Medulla oblongata (tissue), 1 donor: ENCODE results near the gene THBS2.

Experiments used
- DNase-seq: peaks from one replicate; pipeline ENCODE4 v3.0.0-alpha.2; 2015; ENCODE audit errors: extremely low spot score

Gene THBS2

DNA sequence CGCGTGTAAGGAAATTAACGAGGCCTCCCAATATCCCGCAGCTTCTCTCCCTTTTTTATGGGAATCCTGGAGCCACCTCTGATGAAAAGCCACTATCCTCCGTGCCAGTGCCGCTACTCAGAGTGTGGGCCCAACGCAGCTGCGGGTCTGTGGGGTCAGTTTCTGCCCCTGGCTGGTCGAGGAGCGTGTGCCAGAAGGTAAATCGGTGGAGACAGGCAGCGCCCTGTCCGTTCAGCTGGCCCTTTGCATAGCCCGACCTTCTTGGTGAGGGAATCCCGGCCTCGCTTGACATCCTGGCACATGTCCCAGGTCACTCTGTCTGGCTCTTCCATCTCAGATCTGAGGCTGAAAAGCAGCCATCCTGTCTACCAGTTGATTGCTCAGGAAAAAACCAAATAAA, 4.6 kb downstream of the THBS2 start:
- DNase-seq = no peak

DNA sequence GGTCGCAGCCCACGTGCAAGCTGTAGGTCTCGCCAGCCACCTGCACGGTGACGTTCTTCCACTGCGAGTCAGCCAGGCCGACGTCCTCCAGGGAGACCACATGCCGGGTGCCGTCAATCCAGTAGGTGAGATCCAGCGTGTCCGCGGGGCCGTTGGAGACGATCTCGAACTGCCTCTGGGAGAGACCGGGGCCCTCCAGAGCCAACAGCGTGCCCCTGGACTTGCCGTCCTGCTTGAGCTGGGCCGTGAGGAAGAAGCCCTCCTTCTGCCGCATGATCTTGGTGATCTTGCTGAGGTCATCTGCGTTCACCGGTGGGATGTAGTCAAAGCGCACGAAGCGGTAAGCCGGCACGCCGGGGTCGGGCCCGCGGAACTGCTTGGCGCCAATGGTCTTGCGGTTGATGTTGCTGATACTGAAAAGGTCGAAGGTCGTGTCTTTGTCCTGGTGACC, 5.1 kb downstream of the THBS2 start:
- DNase-seq = no peak

DNA sequence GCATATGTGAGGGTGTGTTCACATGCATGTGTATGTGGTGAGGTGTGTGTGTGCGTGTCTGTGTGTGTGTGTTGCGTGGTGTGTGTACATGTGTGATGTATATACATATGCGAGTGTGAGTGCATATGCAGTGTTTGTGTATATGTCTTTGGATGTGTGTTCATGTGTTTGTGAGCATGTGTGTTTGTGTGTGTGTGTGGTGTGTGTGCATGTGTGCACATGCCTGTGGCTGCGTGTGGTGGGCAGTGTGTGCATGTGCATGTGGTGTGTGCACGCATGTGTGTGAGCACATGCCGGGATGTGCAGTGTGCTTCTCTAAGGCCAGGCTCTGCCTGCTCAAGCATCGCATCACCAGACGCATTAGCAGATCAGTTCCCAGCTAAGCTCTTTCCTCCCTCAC, 5.7 kb downstream of the THBS2 start:
- no peak for DNase-seq

DNA sequence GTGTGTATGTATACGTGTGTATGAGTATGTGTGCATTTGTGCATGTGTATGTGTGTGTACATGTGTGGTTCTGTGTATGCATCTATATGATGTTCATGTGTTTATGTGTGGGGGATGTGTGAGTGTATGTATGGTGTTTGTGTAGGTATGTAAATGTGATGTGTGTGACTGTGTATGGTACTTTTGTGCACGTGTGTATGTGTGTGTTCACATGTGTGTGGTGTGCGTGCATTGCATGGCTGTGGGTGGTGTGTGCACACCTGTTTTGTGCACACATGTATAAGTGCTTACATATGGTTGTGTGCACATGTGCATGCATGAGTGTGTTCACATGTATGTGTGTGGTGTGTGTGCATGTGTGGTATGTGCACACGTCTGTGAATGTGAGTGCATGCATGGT, 6.2 kb downstream of the THBS2 start:
- no peak for DNase-seq

DNA sequence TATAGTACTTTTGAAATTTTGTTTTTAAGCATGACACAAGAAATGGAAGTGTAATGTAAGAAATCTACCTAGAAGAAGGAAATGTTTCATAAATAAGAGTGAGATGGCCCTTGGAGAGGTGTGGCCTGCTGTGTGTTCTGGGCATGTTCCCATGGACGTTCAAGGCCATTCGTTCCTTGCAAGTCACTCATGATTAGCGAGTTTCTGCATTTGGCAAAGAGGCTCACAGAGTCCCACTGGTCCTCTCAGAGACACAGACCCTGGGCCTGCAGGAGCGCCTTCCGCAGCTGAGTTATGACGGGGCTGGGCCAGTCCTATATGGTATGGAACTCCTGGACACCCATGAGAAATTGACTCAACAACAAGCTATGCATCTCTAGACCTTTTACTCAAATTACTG, 7.2 kb downstream of the THBS2 start:
- no peak for DNase-seq

DNA sequence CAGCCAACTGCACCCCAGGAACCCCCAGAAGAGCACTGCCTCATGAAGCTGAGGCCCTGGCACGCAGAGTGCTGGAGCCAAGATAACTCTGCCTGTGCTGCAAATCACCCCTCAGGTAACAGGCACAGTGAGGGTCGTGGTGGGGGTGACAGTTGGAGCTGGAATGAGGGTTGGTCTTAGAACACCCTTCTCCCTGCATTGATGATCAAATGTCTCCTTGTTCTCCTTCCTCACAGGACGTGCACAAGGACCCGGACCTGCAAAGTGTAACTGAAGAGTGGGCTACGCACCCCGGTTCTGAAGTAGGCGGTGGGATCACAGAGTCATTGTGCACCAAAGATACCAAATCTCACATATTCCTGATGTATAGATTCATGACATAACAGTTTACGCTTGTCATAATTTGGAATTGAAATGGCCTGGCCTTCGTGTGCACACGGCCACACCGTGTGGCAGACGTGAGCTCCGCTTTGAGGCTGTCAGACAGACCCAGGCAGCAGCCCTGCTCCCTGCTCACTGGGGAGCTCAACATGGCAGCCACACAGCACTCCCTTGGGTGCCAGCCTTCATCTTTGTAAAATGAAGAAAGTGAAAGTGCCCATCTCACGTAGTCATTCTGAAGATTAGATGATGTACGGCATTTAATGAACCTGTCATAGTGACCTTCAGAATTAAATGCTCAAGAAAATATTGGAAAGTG, 8.8 kb downstream of the THBS2 start:
- no peak for DNase-seq

DNA sequence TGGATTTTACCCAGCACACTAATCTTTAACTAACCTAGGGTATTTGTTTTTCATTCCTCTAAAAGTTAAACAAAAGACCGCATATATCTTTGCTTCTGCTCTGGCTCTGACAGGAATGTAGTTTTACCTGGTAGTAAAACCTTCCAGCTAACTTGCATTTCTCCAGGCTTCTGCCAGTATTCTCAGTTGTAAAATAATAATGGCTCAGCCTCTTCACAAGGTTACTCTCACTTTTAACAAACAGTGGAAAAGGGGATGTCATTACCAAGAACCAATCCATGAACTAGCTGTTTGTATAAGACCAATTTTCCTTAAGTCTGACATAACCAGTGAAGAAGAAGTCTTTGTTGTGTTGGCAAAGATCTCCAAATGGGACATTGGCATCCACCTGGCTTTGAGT, 10.0 kb downstream of the THBS2 start:
- DNase-seq = no peak

DNA sequence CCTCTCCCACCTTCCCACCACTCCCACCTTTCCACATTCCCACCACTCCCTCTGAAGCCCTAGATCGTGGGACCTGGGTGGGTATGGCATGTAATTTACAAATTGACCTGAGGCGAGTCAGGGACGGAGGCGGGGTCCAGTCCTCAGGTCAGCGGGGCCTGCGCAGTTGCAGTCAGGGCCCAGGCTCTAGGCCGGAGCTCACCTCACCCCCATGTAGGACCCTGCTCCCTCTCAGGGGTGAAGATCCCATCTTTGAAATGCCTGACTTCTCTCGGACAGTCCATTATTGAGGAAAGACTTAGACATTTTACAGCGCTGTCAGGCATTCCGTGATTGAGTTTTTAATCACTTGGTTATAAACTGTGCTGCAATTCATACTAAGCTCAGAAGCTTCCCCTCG, 10.5 kb downstream of the THBS2 start:
- no peak for DNase-seq

DNA sequence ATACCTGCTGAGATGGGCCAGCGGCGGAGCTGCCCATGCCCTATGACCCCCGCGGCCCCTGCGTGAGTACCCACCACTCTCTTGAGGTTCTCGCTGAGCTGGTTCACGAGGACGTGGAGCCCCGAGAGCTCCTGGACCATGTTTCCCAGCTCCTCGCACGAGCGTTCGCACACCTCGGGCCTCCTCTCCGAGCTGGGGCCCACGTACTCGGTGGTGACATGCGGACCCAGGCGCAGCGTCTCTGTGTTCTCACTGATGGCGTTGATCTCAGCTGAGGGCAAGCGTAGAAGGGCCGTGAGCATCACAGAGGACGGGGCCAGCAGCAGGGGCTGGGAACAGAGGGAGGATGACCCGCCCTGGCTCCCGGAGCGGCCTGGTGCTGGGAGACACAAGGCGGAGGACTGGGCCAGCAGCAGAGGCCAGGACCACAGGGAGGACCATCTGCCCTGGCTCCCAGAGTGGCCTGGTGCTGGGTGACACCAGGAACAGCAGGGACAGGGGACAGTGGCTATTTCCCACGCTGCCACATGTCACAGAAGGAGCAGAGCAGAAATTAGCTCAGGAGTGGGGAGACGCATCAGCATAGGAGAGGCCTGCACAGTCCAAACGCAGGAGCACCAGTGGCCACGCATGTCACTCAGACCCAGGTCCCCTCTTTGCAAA, 11.8 kb downstream of the THBS2 start:
- no peak for DNase-seq

DNA sequence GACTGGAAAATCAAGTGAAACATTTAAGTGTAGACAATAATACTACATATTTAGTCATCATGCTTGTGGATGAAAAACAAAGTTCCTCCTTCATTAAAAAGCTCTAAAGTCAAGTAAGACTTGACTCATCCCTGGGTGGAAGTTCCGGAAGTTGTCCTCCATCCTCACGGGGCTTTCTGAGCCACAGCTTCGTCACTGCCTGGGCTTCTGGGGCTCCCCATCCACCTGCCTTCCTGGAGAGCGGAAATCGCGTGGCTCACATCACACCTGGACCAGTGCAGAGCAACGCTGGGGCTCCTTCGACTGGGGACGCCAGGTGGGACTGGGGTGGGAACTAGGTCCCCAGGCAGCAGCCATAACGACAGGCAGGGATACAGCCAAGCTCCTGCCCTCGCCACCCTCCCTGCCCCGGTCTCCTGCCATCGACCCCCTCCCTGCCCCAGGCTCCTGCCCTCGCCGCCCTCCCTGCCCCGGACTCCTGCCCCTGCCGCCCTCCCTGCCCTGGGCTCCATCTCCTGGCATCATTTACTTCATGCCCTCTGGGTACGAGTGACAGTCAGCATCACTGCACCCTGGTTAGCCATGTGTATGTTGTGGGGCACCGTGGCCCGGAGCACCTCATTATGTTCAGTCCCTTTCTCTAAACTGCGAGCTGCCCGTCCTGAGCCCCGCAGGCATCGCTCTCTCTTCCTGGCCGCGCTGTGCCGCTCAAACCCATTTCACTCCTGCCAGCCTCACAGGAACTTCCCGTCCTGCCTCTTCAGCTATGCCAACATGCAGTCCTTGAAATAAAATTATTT, 12.9 kb downstream of the THBS2 start:
- DNase-seq = no peak

DNA sequence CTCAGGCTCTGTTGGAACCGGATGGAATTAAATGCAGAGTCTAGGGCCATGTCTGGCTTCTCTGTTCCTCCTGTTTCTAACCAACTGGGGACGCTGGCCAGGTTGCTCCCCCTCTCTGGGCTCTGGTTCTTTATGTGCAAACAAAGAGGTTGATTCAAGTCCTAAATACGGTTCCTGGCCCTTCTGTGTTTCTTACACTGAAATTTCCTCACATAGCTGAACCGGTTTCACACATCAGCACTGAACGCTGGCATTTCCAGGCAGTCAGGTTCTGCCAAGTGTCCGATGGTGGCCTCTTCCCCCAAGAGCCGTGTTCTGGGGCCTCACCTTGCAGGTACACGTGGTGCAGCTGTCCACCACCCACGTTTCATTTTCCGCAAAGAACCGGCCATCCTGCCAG, 13.5 kb downstream of the THBS2 start:
- DNase-seq = peak; percentile 79

DNA sequence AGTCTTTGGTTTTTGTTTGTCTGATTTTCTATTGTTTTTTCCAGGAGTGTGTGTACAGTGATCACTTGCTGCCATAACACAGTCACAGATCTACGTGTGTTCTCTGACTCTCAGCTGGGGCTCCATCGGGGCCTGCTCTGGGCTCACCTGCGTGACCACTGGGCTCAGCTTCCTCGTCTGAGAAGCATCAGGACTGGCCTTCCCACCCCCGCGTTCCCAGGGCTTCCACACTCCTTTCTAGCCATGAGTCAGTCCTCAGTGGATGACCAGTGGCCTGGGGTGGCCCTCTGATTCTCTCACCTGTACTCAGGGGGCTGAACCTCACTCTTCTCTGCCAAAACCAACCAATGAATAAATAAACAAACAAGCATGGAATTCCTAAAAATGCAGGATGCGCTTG, 14.5 kb downstream of the THBS2 start:
- DNase-seq = no peak

DNA sequence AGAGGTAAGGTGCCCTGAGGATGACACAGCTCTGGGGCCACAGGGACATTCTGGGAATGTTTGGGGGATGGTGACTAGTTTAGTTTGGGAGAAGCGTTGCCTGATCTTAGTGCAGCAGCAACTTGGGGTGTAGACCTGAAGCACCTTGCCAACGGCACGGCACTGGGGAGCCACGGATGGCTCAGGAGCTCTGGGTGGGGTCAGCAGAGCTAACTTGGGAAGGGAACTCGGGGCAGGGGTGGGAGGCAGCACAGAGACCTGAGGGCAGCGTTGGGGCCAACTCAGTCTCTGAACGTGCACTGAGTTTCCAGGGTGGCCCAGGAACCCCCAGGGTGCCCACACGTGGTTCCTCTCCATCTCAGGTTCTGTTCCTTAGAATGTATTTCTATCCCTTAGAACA, 14.9 kb downstream of the THBS2 start:
- no peak for DNase-seq

DNA sequence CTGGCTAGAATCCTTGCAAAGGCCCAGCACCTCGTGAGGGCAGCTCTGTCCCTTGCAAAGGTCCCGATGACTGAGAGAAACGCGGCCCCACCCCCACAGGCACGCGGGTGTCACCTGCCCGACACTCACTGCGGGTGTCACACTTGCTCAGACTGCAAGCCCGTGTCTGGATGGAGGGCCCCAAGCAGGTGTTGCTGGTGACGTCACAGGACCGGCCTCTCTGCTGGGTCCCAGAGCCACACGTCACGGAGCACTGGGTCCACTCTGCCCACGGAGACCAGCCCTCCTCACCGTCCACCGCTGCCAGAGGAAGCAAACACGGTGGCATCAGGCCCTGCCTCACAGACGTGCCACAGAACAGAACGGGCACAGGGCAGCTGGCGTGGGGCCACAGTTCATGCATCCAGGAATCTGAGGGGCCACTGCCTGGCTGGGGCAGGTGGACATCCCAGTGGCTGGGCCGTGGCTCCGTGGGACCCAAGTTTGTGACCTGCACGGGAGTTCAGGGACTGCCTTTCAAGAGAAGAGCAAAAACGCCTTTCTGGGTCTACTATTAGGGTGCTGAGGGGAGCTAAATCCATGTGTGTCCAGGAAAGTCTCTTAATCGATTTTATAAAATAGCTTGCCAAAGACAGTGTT, 16.0 kb downstream of the THBS2 start:
- DNase-seq = no peak

DNA sequence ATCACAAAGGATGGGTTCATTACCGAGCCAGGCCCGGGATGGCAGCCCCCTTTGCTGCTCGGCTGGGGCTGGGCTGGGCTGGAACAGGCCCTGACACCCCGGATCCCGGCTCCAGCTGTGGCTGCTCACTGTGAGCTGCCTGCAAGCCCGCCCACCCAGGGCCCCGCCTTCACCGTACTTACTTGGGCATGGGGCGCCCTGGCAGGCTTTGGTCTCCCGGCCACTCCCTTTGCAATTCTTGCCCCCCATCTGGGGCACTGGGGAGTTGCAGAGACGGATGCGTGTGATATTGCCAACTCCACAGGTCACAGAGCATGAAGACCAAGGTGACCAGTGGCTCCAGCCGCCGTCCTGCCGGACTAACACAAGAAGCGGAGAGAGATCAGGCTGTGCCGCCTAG, 16.7 kb downstream of the THBS2 start:
- DNase-seq = no peak

DNA sequence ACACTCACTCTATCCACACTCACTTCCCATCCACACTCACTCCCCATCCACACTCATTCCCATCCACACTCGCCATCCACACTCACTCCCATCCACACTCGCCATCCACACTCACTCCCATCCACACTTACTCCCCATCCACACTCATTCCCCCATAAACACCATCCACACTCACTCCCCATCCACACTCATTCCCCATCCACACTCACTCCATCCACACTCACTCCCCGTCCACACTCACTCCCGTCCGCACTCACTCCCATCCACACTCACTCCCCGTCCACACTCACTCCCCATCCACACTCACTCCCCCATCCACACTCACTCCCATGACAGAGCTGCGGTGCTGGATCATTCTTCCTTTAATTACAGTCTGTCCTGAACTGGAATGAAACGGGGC, 17.1 kb downstream of the THBS2 start:
- no peak for DNase-seq

DNA sequence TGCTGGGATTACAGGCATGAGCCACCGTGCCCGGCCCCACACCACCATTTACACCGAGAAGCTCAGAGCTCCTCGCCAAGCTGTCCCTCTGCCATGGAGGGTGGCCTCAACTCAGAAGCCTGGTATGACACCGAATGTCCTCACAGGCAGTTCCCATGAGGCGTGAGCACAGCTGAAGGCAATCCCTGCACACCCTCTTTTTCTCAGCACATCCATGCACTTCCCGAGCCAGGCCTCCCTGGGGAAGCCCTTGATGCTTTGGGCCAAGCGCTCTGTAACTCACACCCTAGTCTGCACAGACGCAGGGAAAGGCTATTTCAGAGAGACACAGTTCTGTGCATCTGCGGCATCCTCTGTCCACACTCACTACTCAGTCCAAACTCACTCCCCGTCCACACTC, 18.4 kb downstream of the THBS2 start:
- DNase-seq = no peak

DNA sequence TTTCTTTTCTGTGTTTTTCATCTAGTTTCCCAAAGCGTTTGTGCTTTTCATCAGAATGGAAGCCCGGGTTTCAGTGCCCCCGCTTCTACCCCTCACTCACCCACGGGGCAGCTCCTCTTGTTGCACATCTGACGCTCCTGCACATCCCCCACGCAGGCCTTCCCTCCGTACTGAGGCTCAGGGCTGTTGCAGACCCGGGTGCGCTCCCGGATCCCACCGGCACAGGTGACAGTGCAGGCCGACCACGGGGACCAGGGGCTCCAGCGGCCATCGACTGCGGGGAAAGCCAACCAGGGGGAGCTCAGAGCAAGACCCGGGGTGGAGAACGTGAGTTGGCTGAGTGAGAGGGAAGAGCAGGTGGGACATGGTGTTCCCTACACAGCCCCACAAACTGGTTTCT, 19.0 kb downstream of the THBS2 start:
- no peak for DNase-seq

DNA sequence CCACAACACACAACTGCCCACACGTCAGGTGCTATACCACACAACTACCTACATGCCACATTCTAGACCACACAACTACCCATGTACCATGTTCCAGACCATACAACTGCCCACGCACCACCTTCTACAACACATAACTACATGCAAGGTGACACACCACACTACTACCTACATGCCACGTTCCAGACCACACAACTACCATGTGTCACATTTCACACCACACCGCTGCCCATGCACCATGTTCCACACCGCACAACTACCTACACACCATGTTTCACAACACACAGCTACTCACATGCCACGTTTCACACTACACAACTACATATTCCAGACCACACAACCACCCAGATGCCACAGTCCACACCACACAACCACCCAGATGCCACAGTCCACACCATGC, 19.8 kb downstream of the THBS2 start:
- no peak for DNase-seq

DNA sequence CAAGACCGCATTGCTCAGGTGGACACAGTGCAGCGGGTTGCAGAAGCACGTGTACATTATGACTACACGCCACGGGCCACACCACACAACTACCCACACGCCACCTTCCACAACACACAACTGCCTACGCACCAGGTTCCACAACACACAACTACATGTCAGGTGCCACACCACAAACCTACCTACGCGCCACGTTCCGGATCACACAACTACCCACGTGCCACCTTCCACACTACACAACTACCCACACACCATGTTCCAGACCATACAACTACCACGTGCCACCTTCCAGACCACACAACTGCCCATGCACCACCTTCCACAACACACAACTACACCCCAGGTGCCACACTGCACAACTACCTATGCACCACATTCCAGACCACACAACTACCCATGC, 20.5 kb downstream of the THBS2 start:
- no peak for DNase-seq

DNA sequence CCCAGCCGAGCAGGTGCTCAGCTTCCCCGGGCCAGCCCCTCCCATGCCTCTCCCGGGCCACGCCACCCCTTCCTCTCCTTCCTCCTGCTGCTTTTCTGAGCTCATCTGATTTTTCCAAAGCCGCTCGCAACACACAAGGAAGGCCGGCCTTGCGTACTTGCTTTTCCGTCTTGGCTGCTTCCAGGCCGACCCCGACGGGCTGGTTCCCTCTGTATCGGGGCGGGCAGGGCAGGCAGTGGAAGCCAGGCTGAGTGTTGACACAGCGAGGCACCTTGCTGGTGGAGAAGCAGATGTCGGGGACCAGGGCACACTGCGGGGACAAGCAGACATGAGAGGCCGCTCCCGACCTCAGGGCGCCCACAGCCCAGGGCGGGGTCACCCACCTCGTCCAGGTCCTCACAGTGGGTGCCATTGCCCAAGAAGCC, 21.1 kb downstream of the THBS2 start:
- no peak for DNase-seq

DNA sequence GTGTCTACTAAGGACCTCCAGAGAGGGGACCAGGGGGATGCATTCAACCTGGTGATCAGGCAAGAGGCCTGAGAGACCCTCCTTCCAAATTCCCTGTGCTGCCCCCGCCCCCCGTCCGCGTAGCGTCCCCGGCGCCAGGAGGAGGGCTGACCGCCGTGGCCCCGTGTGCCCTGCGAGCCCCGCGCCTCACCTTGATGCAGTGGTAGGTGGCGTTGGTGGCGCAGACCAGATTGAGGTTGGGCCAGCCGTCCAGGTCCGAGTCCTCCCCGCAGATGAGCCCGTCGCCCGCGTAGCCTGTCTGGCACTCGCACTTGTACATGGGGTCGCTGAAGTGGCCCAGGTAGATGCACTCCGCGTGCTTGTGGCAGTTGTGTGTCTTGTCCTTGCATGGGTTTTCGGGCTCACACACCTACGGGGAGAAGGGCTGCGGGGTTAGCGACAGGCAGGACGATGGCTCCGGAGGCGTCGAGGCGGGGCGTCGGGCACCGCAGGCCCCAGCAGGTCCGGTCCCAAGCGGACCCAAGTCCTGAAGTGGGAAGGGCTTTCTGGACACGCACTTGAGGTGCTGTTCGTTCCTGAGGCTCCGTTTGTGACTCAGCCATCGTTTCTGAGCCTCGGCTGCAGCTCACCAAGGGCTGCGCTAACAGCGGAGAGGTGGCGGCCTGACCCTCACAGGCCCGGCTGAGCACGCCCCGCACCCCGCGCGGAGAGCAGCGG, 21.7 kb downstream of the THBS2 start:
- DNase-seq = no peak
